Activated CD8-positive, alpha-beta memory T cell treated with anti-CD3 and anti-CD28 coated beads, Interleukin-2, amount 10 ng/mL, durations not matched to agents 7 days and 5 days (primary cell): Measurements from ENCODE around the gene DOCK2. TPM values are rescaled to one million over a fixed set of nuclear protein-coding genes. Genes with fewer than 3 reads are reported as not detected.

Experiments
- ATAC-seq: fragments of 150-1000 bp; cut with Tn5 transposase; one replicate; pipeline ENCODE4 v1.10.0; 2021; ENCODE audit warnings: moderate library complexity
- CTCF ChIA-PET: fragments of 350-600 bp; sonication (Branson Sonifier 250); formaldehyde crosslinking; loops from one replicate; lab custom pipeline; 2021; ENCODE audit warnings: antibody characterized with exemption; lab: Charles Lee
- DNase-seq: peaks from one replicate; pipeline ENCODE4 v3.0.0-alpha.2; 2020
- H3K27ac Mint-ChIP-seq: one replicate; pipeline ENCODE4 v1.8.0; 2021; ENCODE audit warnings: mild to moderate bottlenecking, mixed read lengths
- H3K27me3 Mint-ChIP-seq: one replicate; pipeline ENCODE4 v1.8.0; 2021; ENCODE audit warnings: mixed read lengths
- H3K36me3 Mint-ChIP-seq: one replicate; pipeline ENCODE4 v1.8.0; 2021; ENCODE audit warnings: mild to moderate bottlenecking, mixed read lengths
- H3K4me1 Mint-ChIP-seq: one replicate; pipeline ENCODE4 v1.8.0; 2021; ENCODE audit warnings: mixed read lengths
- H3K4me3 Mint-ChIP-seq: one replicate; pipeline ENCODE4 v1.8.0; 2021; ENCODE audit warnings: mild to moderate bottlenecking, moderate library complexity, mixed read lengths
- H3K9me3 Mint-ChIP-seq: one replicate; pipeline ENCODE4 v1.8.0; 2022; ENCODE audit warnings: low read depth, mixed read lengths
- total RNA-seq, 2 experiments: library from RNA; stranded (reverse); gene quantifications; one replicate each; pipeline ENCODE4 v1.2.3, GENCODE V29; 2021

The DOCK2 gene
- total RNA-seq, 2 experiments from 2014 or later, result 271 to 321 TPM

GRCh38 chr5:170110403-170111087 is 473.5 kb downstream of the DOCK2 start:
- no peak overlapping the region for H3K27ac Mint-ChIP-seq

GRCh38 chr5:170111088-170111785 is 474.2 kb downstream of the DOCK2 start:
- H3K4me1 Mint-ChIP-seq, result no peaks in the 10 kb centered on the region
- CTCF ChIA-PET, result no interaction called here
- no peak overlapping the region for H3K27ac Mint-ChIP-seq
- no peaks in the 10 kb centered on the region for H3K9me3 Mint-ChIP-seq
- H3K27me3 Mint-ChIP-seq, result peaks cover 9% of the 10 kb centered on the region
- ATAC-seq (no peak), DNase-seq (peak; percentile 21)
- H3K4me3 Mint-ChIP-seq, result no peak overlapping the region
- H3K36me3 Mint-ChIP-seq, result no peaks in the 10 kb centered on the region

More at GRCh38 chr5:170110403-170111087, 473.5 kb downstream of the DOCK2 start:
- Mint-ChIP-seq H3K4me1 (no peaks in the 10 kb centered on the region), H3K9me3 (no peaks in the 10 kb centered on the region), H3K27me3 (peaks cover 9% of the 10 kb centered on the region), H3K4me3 (no peak overlapping the region), H3K36me3 (no peaks in the 10 kb centered on the region)
- DNase-seq, result peak; percentile 31
- ATAC-seq, result no peak
- CTCF ChIA-PET, result no interaction called here

- DNase-seq (peak; percentile 2), ATAC-seq (no peak)
- CTCF ChIA-PET, result interaction anchor here (1.4 kb wide), 1 partner anchor 12 kb away, joined by 4 read pairs; no protein-coding TSS in a partner anchor
- H3K9me3 Mint-ChIP-seq, result no peaks in the 10 kb centered on the region
- H3K4me1 Mint-ChIP-seq, result no peaks in the 10 kb centered on the region
- no peak overlapping the region for H3K27ac Mint-ChIP-seq
- H3K27me3 Mint-ChIP-seq, result peaks cover 3% of the 10 kb centered on the region
- H3K4me3 Mint-ChIP-seq, result no peak overlapping the region
- no peaks in the 10 kb centered on the region for H3K36me3 Mint-ChIP-seq
Observed at GRCh38 chr5:170112876-170113521, 475.9 kb downstream of the DOCK2 start.

- CTCF ChIA-PET, result interaction anchor here (1.4 kb wide), 1 partner anchor 12 kb away, joined by 4 read pairs; no protein-coding TSS in a partner anchor
- H3K4me3 Mint-ChIP-seq, result no peak overlapping the region
- DNase-seq, result peak; percentile 21
- H3K9me3 Mint-ChIP-seq, result no peaks in the 10 kb centered on the region
- peaks cover 3% of the 10 kb centered on the region for H3K27me3 Mint-ChIP-seq
- ATAC-seq, result no peak
- H3K27ac Mint-ChIP-seq, result no peak overlapping the region
- no peaks in the 10 kb centered on the region for H3K36me3 Mint-ChIP-seq
- H3K4me1 Mint-ChIP-seq, result no peaks in the 10 kb centered on the region
Observed at GRCh38 chr5:170113522-170113900, 476.4 kb downstream of the DOCK2 start.

- CTCF ChIA-PET, result no interaction called here
- ATAC-seq (no peak), DNase-seq (peak; percentile 16)
- no peaks in the 10 kb centered on the region for H3K36me3 Mint-ChIP-seq
- no peaks in the 10 kb centered on the region for H3K9me3 Mint-ChIP-seq
- H3K27me3 Mint-ChIP-seq, result peaks cover 11% of the 10 kb centered on the region
- H3K4me3 Mint-ChIP-seq, result no peak overlapping the region
- H3K27ac Mint-ChIP-seq, result no peak overlapping the region
- no peaks in the 10 kb centered on the region for H3K4me1 Mint-ChIP-seq
Observed at GRCh38 chr5:170114271-170114670, 477.2 kb downstream of the DOCK2 start.

- Mint-ChIP-seq H3K4me3 (no peak overlapping the region), H3K9me3 (no peaks in the 10 kb centered on the region), H3K27me3 (peaks cover 22% of the 10 kb centered on the region), H3K36me3 (no peaks in the 10 kb centered on the region), H3K4me1 (no peaks in the 10 kb centered on the region), H3K27ac (no peak overlapping the region)
- CTCF ChIA-PET, result interaction anchor here (0.8 kb wide), 1 partner anchor 68 kb away, joined by 3 read pairs; no protein-coding TSS in a partner anchor
- no peak for DNase-seq
- no peak for ATAC-seq
Observed at GRCh38 chr5:170115925-170116324, 478.9 kb downstream of the DOCK2 start.

GRCh38 chr5:170117736-170118135 is 480.7 kb downstream of the DOCK2 start:
- DNase-seq (peak; percentile 21), ATAC-seq (no peak)
- H3K4me3 Mint-ChIP-seq, result no peak overlapping the region
- no peak overlapping the region for H3K27ac Mint-ChIP-seq
- H3K4me1 Mint-ChIP-seq, result no peaks in the 10 kb centered on the region
- no peaks in the 10 kb centered on the region for H3K9me3 Mint-ChIP-seq
- CTCF ChIA-PET, result no interaction called here
- H3K36me3 Mint-ChIP-seq, result no peaks in the 10 kb centered on the region
- H3K27me3 Mint-ChIP-seq, result peaks cover 28% of the 10 kb centered on the region

- CTCF ChIA-PET, result no interaction called here
Observed at GRCh38 chr5:170120576-170120975, 483.5 kb downstream of the DOCK2 start.

GRCh38 chr5:170121321-170121720 is 484.2 kb downstream of the DOCK2 start:
- CTCF ChIA-PET, result no interaction called here
- Mint-ChIP-seq H3K36me3 (no peaks in the 10 kb centered on the region), H3K27ac (no peak overlapping the region), H3K27me3 (peaks cover 44% of the 10 kb centered on the region), H3K4me1 (no peaks in the 10 kb centered on the region), H3K4me3 (no peak overlapping the region), H3K9me3 (no peaks in the 10 kb centered on the region)
- ATAC-seq (no peak), DNase-seq (no peak)

More at GRCh38 chr5:170120576-170120975, 483.5 kb downstream of the DOCK2 start:
- Mint-ChIP-seq H3K36me3 (no peaks in the 10 kb centered on the region), H3K27me3 (peaks cover 37% of the 10 kb centered on the region), H3K9me3 (no peaks in the 10 kb centered on the region), H3K27ac (no peak overlapping the region), H3K4me3 (no peak overlapping the region), H3K4me1 (no peaks in the 10 kb centered on the region)
- DNase-seq (peak; percentile 12), ATAC-seq (no peak)

GRCh38 chr5:170126061-170126460 is 489.0 kb downstream of the DOCK2 start:
- no peak for ATAC-seq
- CTCF ChIA-PET, result no interaction called here
- Mint-ChIP-seq H3K27me3 (peaks cover 64% of the 10 kb centered on the region), H3K9me3 (peaks cover 2% of the 10 kb centered on the region), H3K4me1 (no peaks in the 10 kb centered on the region), H3K27ac (no peak overlapping the region), H3K4me3 (no peak overlapping the region), H3K36me3 (no peaks in the 10 kb centered on the region)
- no peak for DNase-seq

GRCh38 chr5:170126626-170127025 is 489.6 kb downstream of the DOCK2 start:
- CTCF ChIA-PET, result no interaction called here
- H3K36me3 Mint-ChIP-seq, result no peaks in the 10 kb centered on the region
- H3K9me3 Mint-ChIP-seq, result peaks cover 2% of the 10 kb centered on the region
- H3K27me3 Mint-ChIP-seq, result peaks cover 62% of the 10 kb centered on the region
- DNase-seq (no peak), ATAC-seq (no peak)
- H3K4me1 Mint-ChIP-seq, result no peaks in the 10 kb centered on the region
- H3K4me3 Mint-ChIP-seq, result no peak overlapping the region
- no peak overlapping the region for H3K27ac Mint-ChIP-seq

GRCh38 chr5:170131235-170131634 is 494.2 kb downstream of the DOCK2 start:
- no peaks in the 10 kb centered on the region for H3K4me1 Mint-ChIP-seq
- H3K36me3 Mint-ChIP-seq, result no peaks in the 10 kb centered on the region
- DNase-seq (peak; percentile 18), ATAC-seq (no peak)
- no peak overlapping the region for H3K27ac Mint-ChIP-seq
- no peak overlapping the region for H3K4me3 Mint-ChIP-seq
- H3K27me3 Mint-ChIP-seq, result peaks cover 68% of the 10 kb centered on the region
- peaks cover 2% of the 10 kb centered on the region for H3K9me3 Mint-ChIP-seq
- CTCF ChIA-PET, result no interaction called here

- Mint-ChIP-seq H3K27me3 (peaks cover 57% of the 10 kb centered on the region), H3K9me3 (no peaks in the 10 kb centered on the region), H3K4me3 (no peak overlapping the region), H3K4me1 (no peaks in the 10 kb centered on the region), H3K27ac (no peak overlapping the region), H3K36me3 (no peaks in the 10 kb centered on the region)
- DNase-seq (peak; percentile 15), ATAC-seq (no peak)
- CTCF ChIA-PET, result interaction anchor here (0.8 kb wide), 1 partner anchor 84 kb away, joined by 3 read pairs; no protein-coding TSS in a partner anchor
Observed at GRCh38 chr5:170132269-170132975, 495.3 kb downstream of the DOCK2 start.
